GM18873 (cell line): ENCODE results near the gene ACVR1.
"Not testable (repeated sequence)": the region's sequence is repeated elsewhere in the genome, so short reads cannot be mapped to it uniquely, and the experiment has no call there.

Source experiments
- ATAC-seq: cut with Tn5 transposase; IDR thresholded peaks from one replicate; pipeline ENCODE4 v1.9.1; 2021; ENCODE audit warnings: mild to moderate bottlenecking, moderate library complexity, moderate number of reproducible peaks; ENCODE audit not compliant: unreplicated experiment, low FRiP score

ACVR1 gene

DNA sequence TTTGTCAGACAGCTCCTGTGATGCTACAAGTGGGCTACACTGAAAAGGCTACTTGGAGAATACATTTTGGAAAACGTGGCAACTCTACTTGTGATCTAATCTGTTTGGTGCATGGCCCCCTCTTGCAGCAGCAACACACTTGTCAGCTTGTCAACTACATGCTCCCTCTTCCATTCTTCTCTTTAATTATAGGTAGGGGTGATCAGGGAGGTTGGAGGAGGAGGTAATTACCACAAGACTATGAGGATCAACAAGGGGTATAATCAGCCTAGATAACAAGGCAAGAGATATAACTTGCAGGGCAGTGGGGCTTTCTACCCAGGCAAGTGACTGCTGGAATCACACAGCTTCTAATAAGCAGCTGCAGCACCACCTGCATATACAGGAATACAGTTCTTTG, 104.9 kb downstream of the ACVR1 start:
- no peak for ATAC-seq

DNA sequence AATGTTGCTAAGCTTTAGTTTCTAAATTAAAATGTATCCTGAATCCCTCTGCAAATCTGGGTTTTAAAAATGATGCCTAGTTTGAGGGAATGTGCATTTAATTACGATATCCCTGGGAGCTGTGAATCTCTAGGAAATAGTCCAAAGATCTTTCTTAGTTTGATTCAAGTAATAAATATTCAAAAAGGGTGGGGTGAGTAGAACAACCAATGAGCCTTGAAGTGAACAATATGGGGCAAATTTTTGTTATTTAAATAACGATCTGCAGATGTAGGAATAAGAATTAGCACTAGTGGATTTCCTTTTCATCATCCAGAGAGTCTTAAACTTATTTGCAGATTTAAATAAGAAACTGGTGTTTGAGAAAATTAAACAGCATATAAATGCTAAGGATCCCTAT, 106.3 kb downstream of the ACVR1 start:
- no peak for ATAC-seq

DNA sequence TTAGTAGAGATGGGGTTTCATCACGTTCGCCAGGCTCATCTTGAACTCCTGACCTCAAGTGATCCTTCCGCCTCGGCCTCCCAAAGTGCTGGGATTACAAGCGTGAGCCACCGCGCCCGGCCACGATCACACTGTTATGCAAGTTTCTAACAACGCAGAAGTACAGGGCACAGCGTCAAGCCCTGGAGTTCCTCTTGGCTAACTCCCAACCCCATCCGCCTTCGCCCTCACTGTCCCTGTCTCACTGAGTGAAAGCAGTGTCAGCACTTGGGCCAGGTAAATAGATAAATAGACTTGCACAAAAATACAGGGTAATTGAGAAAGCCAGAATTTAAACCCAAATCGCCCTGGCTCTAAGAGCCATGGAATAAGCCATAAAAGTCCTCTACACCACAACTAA, 111.7 kb downstream of the ACVR1 start:
- no peak for ATAC-seq

DNA sequence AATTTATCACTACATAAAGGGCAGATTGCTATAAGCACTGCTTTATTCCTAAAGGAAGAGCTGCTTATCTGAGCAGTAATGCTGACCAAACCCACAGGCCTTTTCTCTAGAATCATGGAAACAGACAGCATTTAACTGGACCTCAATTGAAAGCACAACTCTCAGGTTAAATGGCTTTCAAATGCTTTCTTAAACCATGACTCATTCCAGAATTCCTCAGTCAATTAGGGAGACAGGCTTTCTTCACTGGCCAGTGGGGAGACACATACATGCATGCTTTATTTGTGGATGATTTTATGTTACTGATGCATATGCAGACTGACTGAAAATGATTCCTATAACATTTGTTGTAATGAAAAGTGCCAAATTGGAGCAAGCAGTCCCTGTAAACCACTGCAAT, 114.6 kb downstream of the ACVR1 start:
- ATAC-seq = no peak

DNA sequence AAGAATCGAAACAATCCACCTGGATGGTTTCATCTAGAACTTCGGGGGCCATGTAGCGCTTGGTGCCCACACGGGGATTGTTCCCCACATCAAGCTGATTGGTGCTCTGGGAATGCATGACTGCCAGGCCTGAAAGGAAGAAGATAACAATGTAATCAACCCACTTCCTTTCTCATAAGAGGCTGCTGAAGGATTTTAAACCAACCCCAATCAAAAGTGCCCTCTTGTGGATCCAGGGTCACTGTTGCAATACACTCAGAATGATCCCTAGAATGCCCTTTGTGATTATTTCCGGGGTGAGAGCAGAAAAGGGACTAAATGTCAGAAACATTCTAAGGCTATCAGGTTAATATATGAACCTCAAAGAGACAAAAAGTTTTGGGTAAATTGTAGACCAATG, 115.2 kb downstream of the ACVR1 start:
- no peak for ATAC-seq

DNA sequence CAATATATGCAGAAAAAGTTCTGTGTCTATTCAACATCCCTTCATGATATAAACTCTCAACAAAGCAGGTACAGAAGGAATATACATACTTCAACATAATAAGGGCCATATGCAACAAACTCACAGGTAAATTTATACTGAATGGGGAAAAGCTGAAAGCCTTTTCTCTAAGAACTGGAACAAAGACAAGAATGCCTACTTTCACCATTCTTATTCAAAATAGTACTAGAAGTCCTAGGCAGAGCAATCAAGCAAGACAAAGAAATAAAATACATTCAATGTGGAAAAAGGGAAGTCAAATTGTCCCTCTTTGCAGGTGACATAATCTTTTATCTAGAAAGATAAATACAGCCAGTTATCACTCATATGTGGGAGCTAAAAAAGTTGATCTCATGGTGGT, 116.3 kb downstream of the ACVR1 start:
- ATAC-seq = no peak

DNA sequence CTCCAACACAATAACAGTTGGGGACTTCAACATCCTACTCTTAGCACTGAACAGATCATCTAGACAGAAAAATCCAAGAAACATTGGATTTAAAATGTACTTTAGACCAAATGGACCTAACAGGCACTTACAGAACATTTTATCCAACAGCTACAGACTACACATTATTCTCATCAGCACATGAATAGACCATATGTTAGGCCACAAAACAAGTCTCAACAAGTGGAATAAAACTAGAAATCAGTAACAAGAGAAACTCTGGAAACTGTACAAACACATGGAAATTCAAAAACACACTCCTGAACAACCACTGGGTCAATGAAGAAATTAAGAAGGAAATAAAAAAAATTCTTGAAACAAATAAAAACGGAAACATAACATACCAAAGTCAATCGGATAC, 117.5 kb downstream of the ACVR1 start:
- no peak for ATAC-seq

DNA sequence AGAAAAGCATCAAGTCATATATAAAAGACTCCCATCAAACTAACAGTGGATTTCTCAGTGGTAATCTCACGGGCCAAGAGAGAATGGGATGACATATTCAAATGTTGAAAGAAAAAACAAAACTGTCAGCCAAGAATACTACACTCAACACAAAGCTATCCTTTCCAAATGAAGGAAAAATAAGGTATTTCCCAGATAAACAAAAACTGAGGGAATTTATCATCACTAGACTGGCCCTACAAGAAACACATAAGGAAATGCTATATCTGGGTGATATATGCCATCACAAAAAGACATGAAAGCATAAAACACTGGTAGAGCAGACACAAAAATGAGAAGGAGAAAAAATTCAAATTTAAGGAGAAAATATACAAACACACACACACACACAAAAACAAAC, 118.6 kb downstream of the ACVR1 start:
- ATAC-seq = no peak

DNA sequence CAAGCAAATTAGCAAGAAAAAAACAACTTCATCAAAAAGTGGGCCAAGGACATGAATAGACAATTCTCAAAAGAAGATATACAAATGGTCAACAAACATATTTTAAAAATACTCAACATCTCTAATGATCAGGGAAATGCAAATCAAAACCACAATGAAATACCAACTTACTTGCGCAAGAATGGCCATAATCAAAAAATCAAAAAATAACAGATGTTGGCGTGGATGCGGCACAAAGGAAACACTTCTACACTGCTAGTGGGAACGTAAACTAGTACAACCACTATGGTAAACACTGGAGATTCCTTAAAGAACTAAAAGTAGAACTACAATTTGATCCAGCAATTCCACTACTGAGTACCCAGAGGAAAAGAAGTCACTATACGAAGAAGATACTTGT, 119.7 kb downstream of the ACVR1 start:
- not testable (repeated sequence) for ATAC-seq

DNA sequence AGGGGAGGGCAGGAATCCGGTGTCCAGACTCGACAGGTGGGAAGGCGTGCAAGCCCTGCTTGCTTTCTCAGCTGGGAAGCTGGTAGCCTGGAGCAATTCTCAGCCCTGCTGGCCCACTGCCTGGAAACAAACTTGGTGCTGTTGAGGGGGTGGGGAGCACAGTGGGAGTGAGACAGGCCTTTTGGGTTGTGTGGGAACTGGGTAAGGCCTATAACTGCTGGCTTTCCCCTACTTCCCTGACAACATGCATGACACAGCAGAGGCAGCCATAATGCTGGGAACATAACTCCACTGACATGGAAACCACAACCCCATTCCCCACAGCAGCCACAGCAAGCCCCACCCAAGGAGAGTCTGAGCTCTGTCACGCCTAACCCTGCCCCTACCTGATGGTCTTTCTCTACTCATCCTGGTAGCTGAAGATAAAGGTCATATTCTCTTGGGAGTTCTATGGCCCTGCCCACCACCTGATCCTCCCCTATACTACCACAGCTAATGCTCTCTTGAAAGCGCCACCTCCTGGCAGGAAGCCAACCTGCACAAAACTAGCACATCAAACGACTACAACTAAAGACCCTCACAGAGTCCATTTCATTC, 124.6 kb downstream of the ACVR1 start:
- peak; percentile 56 for ATAC-seq

DNA sequence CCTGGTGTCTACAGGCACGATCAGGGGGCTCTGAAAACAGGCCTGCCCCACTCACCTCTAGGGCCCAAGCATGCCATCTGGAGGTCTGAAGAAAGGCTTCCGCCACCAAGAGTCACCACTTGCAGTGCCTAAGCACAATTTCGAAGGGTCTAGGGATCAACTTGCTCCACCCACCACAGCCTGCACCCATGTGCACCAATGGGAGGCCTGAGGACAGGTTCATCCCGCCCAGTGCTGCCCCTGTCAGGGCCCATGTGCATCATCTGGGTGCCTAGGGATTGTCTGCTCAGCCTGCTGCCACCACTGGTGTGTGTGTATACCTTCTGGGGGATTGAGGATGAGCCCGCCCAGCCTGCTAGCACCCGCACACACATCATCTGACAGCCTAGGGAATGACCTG, 126.4 kb downstream of the ACVR1 start:
- ATAC-seq = no peak

DNA sequence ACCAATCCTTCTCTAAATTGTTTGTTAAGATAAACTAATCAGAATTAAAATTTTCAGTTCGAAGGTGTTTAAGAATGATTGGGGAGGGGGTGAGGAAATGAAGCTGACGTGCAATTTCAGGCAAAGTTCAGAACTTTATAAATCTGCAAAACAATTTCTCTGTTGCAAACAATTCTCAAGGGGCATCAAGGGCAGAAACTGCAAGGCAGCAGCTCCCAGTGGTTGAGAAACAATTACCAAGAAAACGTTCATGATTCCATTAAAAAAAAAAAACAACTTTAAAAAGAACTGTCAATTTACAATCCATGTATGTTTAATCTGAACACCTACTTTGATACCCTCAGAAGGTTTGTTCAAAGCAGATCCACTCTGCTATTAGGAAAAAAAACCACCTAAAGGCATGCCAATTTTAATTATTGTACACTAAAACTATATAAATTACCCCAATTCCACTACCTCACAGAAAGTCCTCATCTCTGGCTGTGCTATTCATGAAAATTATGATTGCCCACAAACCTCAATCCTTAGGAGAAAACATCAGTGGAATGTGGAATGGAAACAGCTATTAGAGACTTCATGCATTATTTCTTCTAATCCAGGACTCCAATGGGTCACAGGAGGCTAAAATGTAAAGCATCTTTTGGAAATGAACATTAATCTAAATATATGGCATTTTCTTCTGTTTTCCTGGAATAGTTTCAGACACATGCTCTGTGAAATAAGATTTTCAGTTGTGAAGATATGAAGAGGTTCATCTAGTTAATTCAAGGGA, 127.6 kb downstream of the ACVR1 start:
- no peak for ATAC-seq

DNA sequence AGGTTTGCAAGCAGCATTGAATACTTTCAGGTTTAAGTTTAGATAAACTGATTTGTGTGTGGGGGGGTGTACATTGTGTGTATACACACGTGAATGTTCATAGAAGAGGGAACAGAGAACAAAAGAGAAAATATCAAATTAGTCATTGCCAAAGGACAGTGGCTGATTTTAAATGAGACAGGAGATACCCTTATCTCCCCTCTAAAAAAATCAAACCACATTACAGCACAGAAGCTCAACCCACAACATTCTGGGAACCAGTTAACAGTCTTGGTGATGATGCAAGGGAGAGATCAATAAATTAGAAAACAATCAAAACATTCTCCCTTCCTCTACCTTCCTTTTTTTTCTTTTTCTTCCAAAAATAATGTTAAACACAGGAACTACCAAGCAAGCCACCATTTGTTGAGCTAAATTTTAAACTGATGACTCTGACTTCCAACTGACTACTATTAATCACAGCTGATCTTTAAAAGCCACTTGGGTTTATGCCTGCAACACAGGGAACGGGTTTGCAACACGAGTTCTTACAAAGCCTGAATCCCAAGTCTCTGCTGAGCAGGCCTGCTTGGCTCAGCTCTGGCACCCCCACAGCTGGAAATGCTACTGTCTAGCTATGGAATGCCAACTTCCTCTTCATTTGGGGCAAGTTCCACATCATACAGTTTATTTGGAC, 128.3 kb downstream of the ACVR1 start:
- no peak for ATAC-seq

DNA sequence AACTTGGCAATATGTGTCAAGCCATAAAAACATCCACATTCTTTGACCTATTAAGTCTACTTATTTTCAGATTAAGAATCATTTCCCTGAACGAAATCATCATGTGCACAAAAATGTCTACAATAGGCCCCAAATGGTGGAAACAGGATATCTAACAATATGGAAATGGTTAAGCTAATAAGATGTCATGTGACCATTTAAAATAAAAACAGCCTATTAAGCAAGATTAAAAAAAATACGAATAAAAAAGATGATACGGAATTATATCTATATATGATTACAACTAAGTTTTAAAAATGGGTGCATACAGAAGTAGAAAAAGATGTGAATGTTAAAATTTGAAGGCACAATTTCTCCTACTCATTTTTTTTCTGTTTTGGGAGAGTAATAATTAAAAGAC, 128.8 kb downstream of the ACVR1 start:
- no peak for ATAC-seq

DNA sequence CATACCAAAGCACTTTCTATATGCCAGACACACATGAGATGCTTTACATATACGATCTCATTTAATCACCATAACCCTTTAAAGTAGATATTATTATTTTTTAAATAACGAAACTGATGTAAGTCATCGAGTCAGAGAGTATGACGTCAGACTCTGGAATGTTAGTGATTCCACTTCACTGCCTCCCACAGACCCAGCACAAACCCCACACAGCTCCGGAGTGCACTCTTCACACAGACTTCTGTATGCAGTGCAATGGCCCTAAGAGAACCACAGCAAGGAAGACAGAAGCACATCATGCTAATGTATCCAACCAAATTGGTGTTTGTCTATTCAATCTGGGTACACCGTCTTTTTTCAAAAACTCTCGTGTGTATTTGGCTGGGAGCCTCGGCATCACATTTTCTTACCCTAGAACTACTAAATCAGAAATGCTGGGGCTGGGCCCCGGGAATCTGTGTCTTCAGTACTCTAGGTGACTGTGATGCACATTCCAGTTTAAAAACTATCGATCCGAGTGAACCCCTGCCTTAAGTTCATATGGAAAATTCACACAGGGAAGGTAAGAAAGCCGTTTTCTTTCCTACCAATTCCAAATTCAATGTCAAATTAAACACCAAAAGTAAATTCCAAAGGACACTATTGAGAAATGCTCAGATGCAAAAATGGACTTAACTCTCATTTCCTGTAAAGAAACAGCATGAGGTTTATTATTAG, 129.7 kb downstream of the ACVR1 start:
- ATAC-seq = no peak

DNA sequence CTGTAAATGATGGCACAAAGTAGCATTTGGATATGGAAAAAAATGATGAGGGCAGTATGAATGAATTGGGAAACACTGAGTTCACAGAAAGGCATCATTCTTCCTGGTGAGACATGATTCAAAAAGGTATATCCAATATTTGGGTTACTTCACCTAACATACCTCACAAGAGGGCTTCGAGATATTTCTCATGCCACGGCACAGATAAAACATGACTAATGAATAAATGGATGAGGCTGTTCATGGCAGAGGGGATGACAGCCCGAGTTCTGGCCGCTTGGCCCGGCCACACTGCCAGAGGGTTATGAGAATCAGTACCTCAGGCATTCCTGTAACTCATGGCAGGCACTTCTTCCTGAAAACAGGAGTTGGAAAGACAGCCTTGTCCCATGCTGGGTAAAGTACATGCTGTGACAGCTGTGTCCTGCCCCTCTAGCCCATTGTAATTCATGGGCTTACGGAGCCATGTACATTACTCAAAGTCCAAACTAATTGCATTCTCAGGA, 131.5 kb downstream of the ACVR1 start:
- ATAC-seq = no peak

DNA sequence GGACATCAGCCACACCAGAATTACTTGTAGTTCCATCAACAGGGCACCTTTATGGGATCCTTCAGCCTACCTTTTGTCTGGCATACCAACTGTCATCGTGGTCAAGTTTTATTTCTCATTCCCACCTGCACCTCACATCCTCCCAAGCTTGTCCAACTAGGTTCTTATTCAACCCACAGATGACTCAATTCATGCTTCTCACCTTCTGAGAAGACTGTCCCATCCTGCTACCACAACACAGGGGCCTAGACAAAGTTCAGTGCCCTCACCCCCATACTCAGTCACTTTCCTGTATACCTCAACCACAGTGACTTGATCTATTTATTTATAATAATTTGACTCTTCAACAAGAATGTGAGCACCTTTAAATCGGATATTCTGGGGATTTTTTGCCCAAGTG, 133.1 kb downstream of the ACVR1 start:
- ATAC-seq = no peak

DNA sequence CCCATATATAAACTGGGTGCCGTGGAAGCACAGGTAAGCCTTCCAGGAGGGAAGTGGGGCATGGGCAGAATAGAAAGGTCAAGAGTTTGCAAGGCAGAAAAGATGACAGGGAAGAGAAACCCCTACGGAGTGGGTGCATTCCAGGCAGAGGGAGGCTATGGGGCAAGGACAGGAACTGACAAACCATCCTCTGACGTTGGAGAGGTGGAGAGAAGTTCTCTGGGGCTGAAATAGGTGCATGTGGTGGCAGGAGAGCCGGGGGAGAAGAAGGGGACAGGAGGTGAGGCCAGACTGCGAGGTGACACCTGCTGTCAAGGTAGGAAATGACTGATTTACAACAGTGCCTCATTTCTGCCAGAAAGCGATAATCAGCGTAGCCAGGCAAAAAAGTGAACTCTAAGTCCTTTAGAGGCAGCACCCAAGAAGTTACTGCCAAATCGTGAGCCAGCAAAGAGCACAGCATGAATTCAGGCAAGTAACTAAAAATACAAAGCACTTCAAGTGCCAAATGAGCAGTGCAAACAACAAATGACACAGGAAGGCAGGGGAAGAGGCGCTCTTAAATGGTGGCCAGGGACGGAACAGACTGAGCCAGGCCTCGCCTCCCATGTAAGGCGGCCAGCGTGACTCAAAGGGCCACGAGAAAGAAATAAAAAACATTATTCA, 134.2 kb downstream of the ACVR1 start:
- ATAC-seq = no peak

DNA sequence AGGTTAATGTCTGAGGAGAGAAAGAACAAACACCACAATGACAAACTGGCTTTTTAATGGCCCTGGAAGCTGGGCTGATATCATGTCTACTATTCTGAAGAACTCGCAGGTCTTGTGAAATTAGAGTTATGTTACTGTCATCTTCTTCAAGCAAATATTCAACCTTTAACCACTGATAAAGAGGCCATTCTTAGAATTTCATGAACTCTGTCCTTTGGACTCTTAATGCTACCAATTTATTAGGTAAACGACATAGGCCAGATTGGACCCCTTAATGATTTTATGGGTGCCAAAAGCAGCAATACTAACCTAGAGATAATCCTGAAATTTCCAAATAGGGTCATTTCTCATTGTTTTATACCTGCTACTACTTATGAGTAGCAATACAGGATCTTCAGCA, 138.5 kb downstream of the ACVR1 start:
- ATAC-seq = no peak

DNA sequence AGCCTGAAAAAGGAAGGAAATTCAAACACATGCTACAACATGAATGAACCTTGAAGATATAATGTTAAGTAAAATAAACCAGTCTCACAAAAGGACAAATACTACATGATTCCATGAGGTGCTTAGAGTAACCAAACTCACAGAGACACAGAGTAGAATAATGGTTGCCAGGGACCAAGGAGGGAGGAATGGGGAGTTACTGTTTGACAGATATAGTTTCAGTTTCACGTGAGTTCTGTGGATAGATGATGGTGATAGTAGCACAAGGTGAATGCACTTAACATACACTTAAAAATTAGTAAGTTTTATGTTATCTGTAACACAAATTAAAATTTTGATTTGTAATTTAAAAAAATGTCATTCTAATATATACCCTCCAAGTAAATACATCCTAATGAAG, 140.6 kb downstream of the ACVR1 start:
- ATAC-seq = peak; percentile 67

DNA sequence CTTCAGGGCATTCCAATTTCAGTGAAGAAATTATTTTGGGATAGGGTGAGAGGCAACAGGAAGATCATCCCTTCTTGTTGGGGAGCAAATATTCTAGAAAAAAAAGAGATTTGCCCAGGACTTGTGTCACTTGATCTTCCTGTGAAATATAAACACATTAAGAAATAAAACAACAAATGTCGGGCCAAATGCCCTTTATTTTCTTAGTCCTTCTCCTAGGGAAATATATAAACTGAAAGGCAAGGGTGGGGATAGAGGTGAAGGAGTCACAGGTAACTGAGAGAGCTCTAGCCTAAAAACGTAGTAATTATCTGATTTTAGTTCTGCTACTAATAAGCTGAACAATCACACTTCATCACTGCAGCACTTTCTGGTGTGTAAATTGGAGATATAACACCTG, 142.9 kb downstream of the ACVR1 start:
- no peak for ATAC-seq
